Panc1 (cell line): ENCODE results near the gene RNF111. TPM values are rescaled to one million over a fixed set of nuclear protein-coding genes. Genes with fewer than 3 reads are reported as not detected.
A peak's percentile ranks its signal among the peaks of the same experiment; 100 is the strongest.

Experiments
- ATAC-seq: fragments of 200-7000 bp; cut with Tn5 transposase; 2 replicates; pipeline ENCODE4 v1.9.1; 2020; ENCODE audit warnings: mild to moderate bottlenecking, moderate library complexity
- BruUV-seq: library from RNA; stranded (reverse); fragments of 400-500 nt; replicated peaks from 2 replicates; lab custom pipeline; 2021; lab: Mats Ljungman, UMichigan
- CTCF ChIA-PET: fragments of 300-600 bp; sonication (Branson Sonifier 250); formaldehyde crosslinking; loops from one replicate; lab custom pipeline; 2022; ENCODE audit warnings: antibody characterized with exemption; lab: Charles Lee
- POLR2A ChIA-PET: fragments of 300-600 bp; sonication (Branson Sonifier 250); formaldehyde crosslinking; loops from one replicate; lab custom pipeline; 2022; ENCODE audit warnings: antibody characterized with exemption; lab: Charles Lee
- DNase-seq: peaks from one replicate; pipeline ENCODE4 v3.0.0-alpha.2; 2010; ENCODE audit warnings: low read depth, low spot score
- H3K27ac ChIP-seq: 2 replicates; pipeline ENCODE4 v1.5.1; 2011; ENCODE audit warnings: mild to moderate bottlenecking, low read length, inconsistent platforms
- H3K27me3 ChIP-seq: fragments of 200-500 bp; sonication (Bioruptor generic); 2 replicates; pipeline ENCODE4 v1.6.0; 2014; ENCODE audit warnings: low read length, inconsistent platforms; ENCODE audit not compliant: control insufficient read depth, insufficient read depth
- H3K36me3 ChIP-seq: fragments of 200-500 bp; sonication (Bioruptor generic); 2 replicates; pipeline ENCODE4 v1.5.1; 2014; ENCODE audit warnings: inconsistent platforms, mild to moderate bottlenecking, low read length, moderate library complexity; ENCODE audit not compliant: control insufficient read depth, insufficient read depth
- H3K4me1 ChIP-seq: 2 replicates; pipeline ENCODE4 v1.5.1; 2011; ENCODE audit warnings: inconsistent platforms, mild to moderate bottlenecking, low read length, moderate library complexity; ENCODE audit not compliant: control insufficient read depth, insufficient read depth
- H3K4me3 ChIP-seq, 2 experiments: 2 replicates each; pipeline ENCODE4 v1.5.1; 2011 to 2012; ENCODE audit warnings: low read depth in 2 of 2, low read length in 2 of 2, mild to moderate bottlenecking in 2 of 2, inconsistent platforms in 1 of 2, moderate library complexity in 1 of 2
- H3K9me3 ChIP-seq: fragments of 200-500 bp; sonication (Bioruptor generic); 2 replicates; pipeline ENCODE4 v1.5.1; 2014; ENCODE audit warnings: low read depth, mild to moderate bottlenecking, inconsistent platforms, low read length, moderate library complexity; ENCODE audit not compliant: control insufficient read depth, insufficient read depth
- POLR2AphosphoS5 ChIP-seq: IDR thresholded peaks from 2 replicates; pipeline ENCODE4 v1.6.1; 2012; ENCODE audit warnings: mild to moderate bottlenecking, low read depth, low read length, moderate library complexity
- SIN3A ChIP-seq: IDR thresholded peaks from 2 replicates; pipeline ENCODE4 v1.6.1; 2012; ENCODE audit warnings: low read depth, mild to moderate bottlenecking, low read length, moderate library complexity, borderline replicate concordance; ENCODE audit not compliant: insufficient read depth
- TCF7L2 ChIP-seq: IDR thresholded peaks from 2 replicates; pipeline ENCODE4 v1.6.1; 2011; ENCODE audit warnings: mild to moderate bottlenecking, low read depth, low read length, inconsistent platforms
- in situ Hi-C: cut with HindIII; loops from 2 replicates; pipeline ENCODE4 v1.10.0; 2016; ENCODE audit warnings: low sequenced_read_pairs, low pct_unique_long_range_greater_than_20kb
- intact Hi-C: fragments of 100-400 bp; cut with micrococcal nuclease; formaldehyde crosslinking; loops from one replicate; pipeline ENCODE4 v1.10.0; 2022; ENCODE audit not compliant: unreplicated experiment
- total RNA-seq: library from RNA; stranded (reverse); gene quantifications from one replicate; pipeline ENCODE4 v1.2.1, GENCODE V29; 2021; ENCODE audit not compliant: unreplicated experiment
- TF ChIP-seq, protein P1 (sequence below): fragments of 450-650 bp; IDR thresholded peaks from 2 replicates; pipeline ENCODE4 v1.5.1; 2017; ENCODE audit warnings: mild to moderate bottlenecking
- TF ChIP-seq, protein P2 (sequence below), 2 experiments: IDR thresholded peaks; 2 replicates each; pipeline ENCODE4 v1.6.1; 2011 to 2012; ENCODE audit warnings: low read depth in 2 of 2, control low read depth in 1 of 2, low read length in 1 of 2, mild to moderate bottlenecking in 1 of 2, moderate library complexity in 1 of 2; ENCODE audit not compliant: insufficient read depth in 1 of 2

The RNF111 gene
- total RNA-seq, 1 experiment from 2014 or later: 37.2 TPM

DNA sequence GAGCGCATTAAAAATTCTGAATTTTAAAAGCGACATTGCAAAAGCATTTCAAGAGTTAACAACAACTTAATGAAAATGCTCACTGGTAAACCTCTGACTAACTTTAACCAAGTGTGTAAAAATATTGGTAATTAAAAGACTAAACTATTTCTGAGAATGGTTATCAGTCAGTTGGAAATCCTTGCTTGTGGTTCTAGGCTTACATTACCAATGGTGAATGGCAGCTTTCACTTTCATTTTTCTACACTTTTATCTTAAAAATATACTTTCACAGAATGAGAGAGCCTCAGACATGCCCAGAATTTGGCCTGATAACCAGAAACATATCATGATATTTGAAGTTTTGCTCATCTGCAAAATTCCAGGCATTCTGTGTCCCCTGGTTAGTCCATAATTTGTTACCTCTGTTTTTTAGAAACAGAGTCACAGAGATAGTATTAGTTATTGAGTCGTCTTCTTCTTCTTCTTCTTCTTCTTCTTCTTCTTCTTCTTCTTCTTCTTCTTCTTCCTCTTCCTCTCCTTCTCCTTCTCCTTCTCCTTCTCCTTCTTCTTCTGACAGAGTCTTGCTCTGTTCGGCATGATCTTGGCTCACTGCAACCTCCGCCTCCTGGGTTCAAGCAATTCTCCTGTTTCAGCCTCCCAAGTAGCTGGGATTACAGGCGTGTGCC, 5.5 kb upstream of the RNF111 start:
- TF ChIP-seq, protein P1, sequence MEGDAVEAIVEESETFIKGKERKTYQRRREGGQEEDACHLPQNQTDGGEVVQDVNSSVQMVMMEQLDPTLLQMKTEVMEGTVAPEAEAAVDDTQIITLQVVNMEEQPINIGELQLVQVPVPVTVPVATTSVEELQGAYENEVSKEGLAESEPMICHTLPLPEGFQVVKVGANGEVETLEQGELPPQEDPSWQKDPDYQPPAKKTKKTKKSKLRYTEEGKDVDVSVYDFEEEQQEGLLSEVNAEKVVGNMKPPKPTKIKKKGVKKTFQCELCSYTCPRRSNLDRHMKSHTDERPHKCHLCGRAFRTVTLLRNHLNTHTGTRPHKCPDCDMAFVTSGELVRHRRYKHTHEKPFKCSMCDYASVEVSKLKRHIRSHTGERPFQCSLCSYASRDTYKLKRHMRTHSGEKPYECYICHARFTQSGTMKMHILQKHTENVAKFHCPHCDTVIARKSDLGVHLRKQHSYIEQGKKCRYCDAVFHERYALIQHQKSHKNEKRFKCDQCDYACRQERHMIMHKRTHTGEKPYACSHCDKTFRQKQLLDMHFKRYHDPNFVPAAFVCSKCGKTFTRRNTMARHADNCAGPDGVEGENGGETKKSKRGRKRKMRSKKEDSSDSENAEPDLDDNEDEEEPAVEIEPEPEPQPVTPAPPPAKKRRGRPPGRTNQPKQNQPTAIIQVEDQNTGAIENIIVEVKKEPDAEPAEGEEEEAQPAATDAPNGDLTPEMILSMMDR: no peak
- TF ChIP-seq POLR2AphosphoS5: no peak
- no peak for TF ChIP-seq SIN3A
- TF ChIP-seq, protein P2, sequence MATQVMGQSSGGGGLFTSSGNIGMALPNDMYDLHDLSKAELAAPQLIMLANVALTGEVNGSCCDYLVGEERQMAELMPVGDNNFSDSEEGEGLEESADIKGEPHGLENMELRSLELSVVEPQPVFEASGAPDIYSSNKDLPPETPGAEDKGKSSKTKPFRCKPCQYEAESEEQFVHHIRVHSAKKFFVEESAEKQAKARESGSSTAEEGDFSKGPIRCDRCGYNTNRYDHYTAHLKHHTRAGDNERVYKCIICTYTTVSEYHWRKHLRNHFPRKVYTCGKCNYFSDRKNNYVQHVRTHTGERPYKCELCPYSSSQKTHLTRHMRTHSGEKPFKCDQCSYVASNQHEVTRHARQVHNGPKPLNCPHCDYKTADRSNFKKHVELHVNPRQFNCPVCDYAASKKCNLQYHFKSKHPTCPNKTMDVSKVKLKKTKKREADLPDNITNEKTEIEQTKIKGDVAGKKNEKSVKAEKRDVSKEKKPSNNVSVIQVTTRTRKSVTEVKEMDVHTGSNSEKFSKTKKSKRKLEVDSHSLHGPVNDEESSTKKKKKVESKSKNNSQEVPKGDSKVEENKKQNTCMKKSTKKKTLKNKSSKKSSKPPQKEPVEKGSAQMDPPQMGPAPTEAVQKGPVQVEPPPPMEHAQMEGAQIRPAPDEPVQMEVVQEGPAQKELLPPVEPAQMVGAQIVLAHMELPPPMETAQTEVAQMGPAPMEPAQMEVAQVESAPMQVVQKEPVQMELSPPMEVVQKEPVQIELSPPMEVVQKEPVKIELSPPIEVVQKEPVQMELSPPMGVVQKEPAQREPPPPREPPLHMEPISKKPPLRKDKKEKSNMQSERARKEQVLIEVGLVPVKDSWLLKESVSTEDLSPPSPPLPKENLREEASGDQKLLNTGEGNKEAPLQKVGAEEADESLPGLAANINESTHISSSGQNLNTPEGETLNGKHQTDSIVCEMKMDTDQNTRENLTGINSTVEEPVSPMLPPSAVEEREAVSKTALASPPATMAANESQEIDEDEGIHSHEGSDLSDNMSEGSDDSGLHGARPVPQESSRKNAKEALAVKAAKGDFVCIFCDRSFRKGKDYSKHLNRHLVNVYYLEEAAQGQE (IDR thresholded peaks at IDR 0.05; ENCODE audit: insufficient read depth in 1 of 2, low read depth in 2 of 2, low read length in 1 of 2): no peak
- no peak for TF ChIP-seq TCF7L2
- no peak for DNase-seq
- CTCF ChIA-PET: interaction anchor here (0.6 kb wide), 1 partner anchor 267 kb away, joined by 5 read pairs; no protein-coding TSS in a partner anchor
- Histone ChIP-seq H3K9me3 (no peaks in the 10 kb centered on the region), H3K27me3 (no peaks in the 10 kb centered on the region), H3K36me3 (no peaks in the 10 kb centered on the region), H3K4me3 (peak overlapping the region in 1 of 2 experiments; percentile 10; a peak in 2 of 4 replicates), H3K4me1 (no peaks in the 10 kb centered on the region; the same call in 1 of the 2 replicates), H3K27ac (no peak overlapping the region)
- ATAC-seq: no peak
- BruUV-seq: no TSS peak
- POLR2A ChIA-PET: no interaction called here
- intact Hi-C loops (loop anchor here (10.0 kb wide), 2 partner anchors 123 to 513 kb away; partner anchors contain the start of gene CCNB2), in situ Hi-C loops (no loop called here)

DNA sequence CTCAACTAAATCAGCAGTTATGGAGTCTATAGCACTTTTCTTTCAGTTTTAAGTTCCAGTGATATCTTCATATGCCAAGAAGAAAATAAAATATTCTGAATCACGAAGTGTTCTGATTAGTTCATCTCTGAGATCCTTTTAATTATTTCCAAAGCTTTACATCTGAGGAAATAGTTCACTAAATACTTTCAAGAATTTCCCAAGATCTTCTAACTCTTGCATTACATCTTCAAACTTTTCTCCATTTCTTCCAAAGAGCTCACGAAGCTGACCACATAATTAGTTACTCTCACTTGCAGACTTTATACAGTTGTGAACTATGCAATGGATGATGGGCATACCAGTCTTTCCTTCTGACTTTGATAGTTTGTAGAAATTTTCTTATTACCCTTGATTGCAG, 4.2 kb upstream of the RNF111 start:
- BruUV-seq: no TSS peak
- DNase-seq (no peak), ATAC-seq (no peak)
- intact Hi-C loops: loop anchor here (10.0 kb wide), 2 partner anchors 122 to 512 kb away; partner anchors contain the start of gene CCNB2
- in situ Hi-C loops: no loop called here
- H3K36me3 ChIP-seq: no peaks in the 10 kb centered on the region; the same call in 1 of the 2 replicates
- H3K27me3 ChIP-seq: no peaks in the 10 kb centered on the region
- H3K9me3 ChIP-seq: no peaks in the 10 kb centered on the region
- TF ChIP-seq POLR2AphosphoS5: no peak
- TF ChIP-seq, protein P2 (IDR thresholded peaks at IDR 0.05; ENCODE audit: insufficient read depth in 1 of 2, low read depth in 2 of 2, low read length in 1 of 2): no peak
- no peak for TF ChIP-seq TCF7L2
- TF ChIP-seq, protein P1: no peak
- no peak for TF ChIP-seq SIN3A
- H3K4me1 ChIP-seq: no peaks in the 10 kb centered on the region; the same call in 1 of the 2 replicates
- ChIA-PET POLR2A (no interaction called here), CTCF (no interaction called here)
- H3K4me3 ChIP-seq: no peak overlapping the region
- H3K27ac ChIP-seq: no peak overlapping the region
